H9 (cell line): ENCODE data around the gene CRYGN. TPM values are rescaled to one million over a fixed set of nuclear protein-coding genes. Genes with fewer than 3 reads are reported as not detected.

Experiments used
- DNase-seq: peaks from one replicate; pipeline ENCODE4 v3.0.0-alpha.2; 2017
- H2AFZ ChIP-seq: one replicate; pipeline ENCODE4 v1.6.1; 2013; ENCODE audit warnings: mild to moderate bottlenecking, low read length, control low read depth, moderate library complexity
- H2AK5ac ChIP-seq: 2 replicates; pipeline ENCODE4 v1.6.1; 2013; ENCODE audit warnings: low read length, control low read depth, mixed read lengths; ENCODE audit not compliant: insufficient read length
- H2BK120ac ChIP-seq: one replicate; pipeline ENCODE4 v1.6.1; 2013; ENCODE audit warnings: low read depth, mild to moderate bottlenecking, low read length, control low read depth, inconsistent platforms; ENCODE audit not compliant: poor library complexity, severe bottlenecking
- H2BK12ac ChIP-seq: 2 replicates; pipeline ENCODE4 v1.6.1; 2013; ENCODE audit warnings: low read length, control low read depth, mixed read lengths, low read depth; ENCODE audit not compliant: insufficient read length
- H2BK15ac ChIP-seq: 2 replicates; pipeline ENCODE4 v1.6.1; 2013; ENCODE audit warnings: low read depth, low read length, control low read depth
- H2BK20ac ChIP-seq: one replicate; pipeline ENCODE4 v1.6.1; 2013; ENCODE audit warnings: low read depth, mild to moderate bottlenecking, low read length, control low read depth, inconsistent platforms; ENCODE audit not compliant: poor library complexity, severe bottlenecking
- H2BK5ac ChIP-seq: 2 replicates; pipeline ENCODE4 v1.6.1; 2013; ENCODE audit warnings: low read length, control low read depth, mixed read lengths; ENCODE audit not compliant: insufficient read length
- H3K14ac ChIP-seq: 2 replicates; pipeline ENCODE4 v1.6.1; 2013; ENCODE audit warnings: low read length, control low read depth; ENCODE audit not compliant: insufficient read depth
- H3K18ac ChIP-seq: 2 replicates; pipeline ENCODE4 v1.6.1; 2013; ENCODE audit warnings: low read depth, mild to moderate bottlenecking, mixed read lengths, low read length, control low read depth; ENCODE audit not compliant: insufficient read length
- H3K23ac ChIP-seq: 2 replicates; pipeline ENCODE4 v1.6.1; 2013; ENCODE audit warnings: low read length, control low read depth, mixed read lengths, low read depth; ENCODE audit not compliant: insufficient read length
- H3K23me2 ChIP-seq: 2 replicates; pipeline ENCODE4 v1.6.1; 2013; ENCODE audit warnings: low read depth, mild to moderate bottlenecking, mixed read lengths, low read length, control low read depth; ENCODE audit not compliant: insufficient read length, poor library complexity, severe bottlenecking
- H3K27ac ChIP-seq: 2 replicates; pipeline ENCODE4 v1.5.1; 2013; ENCODE audit warnings: low read length, control low read depth, mixed read lengths, low read depth; ENCODE audit not compliant: insufficient read length
- H3K27me3 ChIP-seq: 2 replicates; pipeline ENCODE4 v1.6.1; 2013; ENCODE audit warnings: low read length, control low read depth, inconsistent platforms; ENCODE audit not compliant: insufficient read depth
- H3K4ac ChIP-seq: 2 replicates; pipeline ENCODE4 v1.6.1; 2013; ENCODE audit warnings: low read depth, mild to moderate bottlenecking, control low read depth, inconsistent platforms, low read length, moderate library complexity
- H3K4me1 ChIP-seq: 2 replicates; pipeline ENCODE4 v1.6.1; 2013; ENCODE audit warnings: low read length, control low read depth, inconsistent platforms; ENCODE audit not compliant: insufficient read depth
- H3K4me2 ChIP-seq: 2 replicates; pipeline ENCODE4 v1.6.1; 2013; ENCODE audit warnings: low read length, control low read depth, mixed read lengths; ENCODE audit not compliant: insufficient read length, insufficient read depth
- H3K56ac ChIP-seq: 2 replicates; pipeline ENCODE4 v1.6.1; 2013; ENCODE audit warnings: low read depth, mild to moderate bottlenecking, mixed read lengths, low read length, control low read depth; ENCODE audit not compliant: insufficient read length
- H3K79me1 ChIP-seq: 2 replicates; pipeline ENCODE4 v1.6.1; 2013; ENCODE audit warnings: low read depth, mild to moderate bottlenecking, moderate library complexity, low read length, control low read depth, inconsistent platforms; ENCODE audit not compliant: insufficient read depth, poor library complexity, severe bottlenecking
- H3K79me2 ChIP-seq: 2 replicates; pipeline ENCODE4 v1.6.1; 2013; ENCODE audit warnings: low read length, control low read depth, inconsistent platforms; ENCODE audit not compliant: insufficient read depth
- H3K9ac ChIP-seq: 2 replicates; pipeline ENCODE4 v1.6.1; 2013; ENCODE audit warnings: low read length, control low read depth, mixed read lengths; ENCODE audit not compliant: insufficient read length; ENCODE audit errors: extremely low read depth
- H3K9me3 ChIP-seq: one replicate; pipeline ENCODE4 v1.6.1; 2013; ENCODE audit warnings: low read depth, low read length, inconsistent platforms; ENCODE audit not compliant: control insufficient read depth
- H3T11ph ChIP-seq: one replicate; pipeline ENCODE4 v1.6.1; 2013; ENCODE audit warnings: mild to moderate bottlenecking, low read length, control low read depth, inconsistent platforms
- H4K20me1 ChIP-seq: one replicate; pipeline ENCODE4 v1.6.1; 2013; ENCODE audit not compliant: control insufficient read depth, insufficient read length, insufficient read depth
- H4K5ac ChIP-seq: 2 replicates; pipeline ENCODE4 v1.6.1; 2013; ENCODE audit warnings: low read depth, mild to moderate bottlenecking, mixed read lengths, low read length, control low read depth; ENCODE audit not compliant: insufficient read length
- H4K8ac ChIP-seq: replicated peaks from 2 replicates; pipeline ENCODE4 v1.6.1; 2013; ENCODE audit warnings: low read length, control low read depth, mixed read lengths, low read depth; ENCODE audit not compliant: insufficient read length
- H4K91ac ChIP-seq: 2 replicates; pipeline ENCODE4 v1.6.1; 2013; ENCODE audit warnings: low read depth, mild to moderate bottlenecking, moderate library complexity, mixed read lengths, low read length, control low read depth; ENCODE audit not compliant: insufficient read length
- H3K27ac Mint-ChIP-seq, 3 experiments: 2 replicates in 2 of 3; 3 replicates in 1 of 3; pipeline ENCODE4 v1.8.0; 2020 to 2021; ENCODE audit warnings: mixed read lengths in 3 of 3, mild to moderate bottlenecking in 1 of 3, moderate library complexity in 1 of 3
- H3K27me3 Mint-ChIP-seq: 2 replicates; pipeline ENCODE4 v1.8.0; 2021; ENCODE audit warnings: low read depth, mild to moderate bottlenecking, moderate library complexity, mixed read lengths
- H3K36me3 Mint-ChIP-seq, 3 experiments: 2 replicates in 2 of 3; 3 replicates in 1 of 3; pipeline ENCODE4 v1.8.0; 2020 to 2021; ENCODE audit warnings: low read depth in 3 of 3, mixed read lengths in 3 of 3; ENCODE audit not compliant: insufficient read depth in 1 of 3
- H3K4me1 Mint-ChIP-seq, 2 experiments: 2 replicates each; pipeline ENCODE4 v1.8.0; 2020; ENCODE audit warnings: mixed read lengths in 2 of 2
- H3K4me3 Mint-ChIP-seq, 2 experiments: 2 replicates in 1 of 2; 3 replicates in 1 of 2; pipeline ENCODE4 v1.8.0; 2020 to 2021; ENCODE audit warnings: mild to moderate bottlenecking in 2 of 2, mixed read lengths in 2 of 2, moderate library complexity in 1 of 2
- H3K9me3 Mint-ChIP-seq, 2 experiments: 2 replicates in 1 of 2; 3 replicates in 1 of 2; pipeline ENCODE4 v1.8.0; 2020; ENCODE audit warnings: mild to moderate bottlenecking in 2 of 2, mixed read lengths in 2 of 2, moderate library complexity in 1 of 2
- CTCF ChIP-seq: fragments of 200-600 bp; sonication (generic); conservative IDR thresholded peaks from 3 replicates; pipeline ENCODE4 v1.8.0; 2021; ENCODE audit warnings: antibody characterized with exemption, mild to moderate bottlenecking
- whole genome bisulfite sequencing: extraction: QIAGEN DNeasy Blood & Tissue Kit; methylation state at CpG from one replicate; pipeline ENCODE4 v1.1.7; 2013; ENCODE audit warnings: missing lambda C conversion rate, low lambda C conversion rate, mixed read lengths; ENCODE audit not compliant: insufficient read length; ENCODE audit errors: extremely low coverage; 5-methylcytosine and 5-hydroxymethylcytosine counted together
- total RNA-seq: library from RNA; stranded (reverse); gene quantifications from 2 replicates; pipeline ENCODE4 v1.2.1, GENCODE V29; 2021

CRYGN gene
- total RNA-seq, 1 experiment from 2014 or later: 1.8 TPM

- H3K27ac Mint-ChIP-seq: no peak overlapping the region
- WGBS: no CpG with 5 or more reads among the region's 1 CpG
Observed at GRCh38 chr7:151444632-151445031, 4.7 kb upstream of the CRYGN start.

More at GRCh38 chr7:151444632-151445031, 4.7 kb upstream of the CRYGN start:
- Mint-ChIP-seq H3K36me3 (no peaks in the 10 kb centered on the region), H3K9me3 (no peaks in the 10 kb centered on the region), H3K27me3 (peaks cover 14% of the 10 kb centered on the region), H3K4me3 (no peak overlapping the region), H3K4me1 (peaks cover 12 to 23% of the 10 kb centered on the region in 2 experiments)
- H3K79me2 ChIP-seq: no peaks in the 10 kb centered on the region
- no peaks in the 10 kb centered on the region for H3K9me3 ChIP-seq
- H4K8ac ChIP-seq: no peak overlapping the region
- H3K14ac ChIP-seq: no peak overlapping the region
- no peak overlapping the region for H2BK20ac ChIP-seq
- no peak overlapping the region for H3K56ac ChIP-seq
- H2BK120ac ChIP-seq: no peak overlapping the region
- H3K23me2 ChIP-seq: peaks cover 16% of the 10 kb centered on the region
- H2BK12ac ChIP-seq: no peak overlapping the region
- no peak overlapping the region for H4K91ac ChIP-seq
- no peak overlapping the region for H4K5ac ChIP-seq
- no peaks in the 10 kb centered on the region; the same call in 1 of the 2 replicates for H3K4me1 ChIP-seq
- DNase-seq: no peak
- no peak overlapping the region for H3K18ac ChIP-seq
- H2BK5ac ChIP-seq: no peak overlapping the region
- H4K20me1 ChIP-seq: no peaks in the 10 kb centered on the region
- no peak overlapping the region for H3K9ac ChIP-seq
- H3K27ac ChIP-seq: no peak overlapping the region
- H3T11ph ChIP-seq: no peak overlapping the region
- H2AK5ac ChIP-seq: no peak overlapping the region
- no peak overlapping the region for H3K23ac ChIP-seq
- no peak overlapping the region for H2BK15ac ChIP-seq
- no peak overlapping the region for H2AFZ ChIP-seq
- no peaks in the 10 kb centered on the region for H3K79me1 ChIP-seq
- no peaks in the 10 kb centered on the region; the same call in 1 of the 2 replicates for H3K27me3 ChIP-seq
- TF ChIP-seq CTCF: no peak
- H3K4ac ChIP-seq: no peak overlapping the region
- no peak overlapping the region for H3K4me2 ChIP-seq
